IPS DF 4.7 (cell line): Measurements from ENCODE around the gene EXOC3L1.

Source experiments
- DNase-seq: peaks from one replicate; pipeline ENCODE4 v3.0.0-alpha.2; 2013; ENCODE audit warnings: low spot score; ENCODE audit errors: extremely low read depth

EXOC3L1 gene

GRCh38 chr16:67216612-67217490 lies 26.9 kb upstream of the EXOC3L1 start:
- DNase-seq, result no peak

GRCh38 chr16:67215706-67216105 lies 25.8 kb upstream of the EXOC3L1 start:
- no peak for DNase-seq

- no peak for DNase-seq
These were observed 23.5 kb upstream of the EXOC3L1 start for GRCh38 chr16:67213197-67214019.

- DNase-seq, result no peak
These were observed 22.8 kb upstream of the EXOC3L1 start for GRCh38 chr16:67212766-67213165.

- no peak for DNase-seq
These were observed 21.7 kb upstream of the EXOC3L1 start for GRCh38 chr16:67211674-67212073.

GRCh38 chr16:67210069-67210937 lies 20.4 kb upstream of the EXOC3L1 start:
- DNase-seq, result no peak

- DNase-seq, result no peak
These were observed 19.6 kb upstream of the EXOC3L1 start for GRCh38 chr16:67209565-67209964.

- no peak for DNase-seq
These were observed 18.4 kb upstream of the EXOC3L1 start for GRCh38 chr16:67208154-67208896.

- no peak for DNase-seq
These were observed 17.5 kb upstream of the EXOC3L1 start for GRCh38 chr16:67207249-67208091.

GRCh38 chr16:67206838-67207248 lies 16.9 kb upstream of the EXOC3L1 start:
- no peak for DNase-seq

GRCh38 chr16:67206129-67206837 lies 16.3 kb upstream of the EXOC3L1 start:
- no peak for DNase-seq

GRCh38 chr16:67204076-67204475 lies 14.1 kb upstream of the EXOC3L1 start:
- no peak for DNase-seq

GRCh38 chr16:67202956-67203493 lies 13.1 kb upstream of the EXOC3L1 start:
- DNase-seq, result no peak

GRCh38 chr16:67202426-67202825 lies 12.5 kb upstream of the EXOC3L1 start:
- no peak for DNase-seq

- DNase-seq, result no peak
These were observed 11.7 kb upstream of the EXOC3L1 start for GRCh38 chr16:67201411-67202345.

GRCh38 chr16:67200491-67200890 lies 10.6 kb upstream of the EXOC3L1 start:
- DNase-seq, result no peak

GRCh38 chr16:67199808-67200198 lies 9.9 kb upstream of the EXOC3L1 start:
- DNase-seq, result no peak
